GM18907 (cell line): ENCODE results near the gene COL6A2.

Source experiments
- ATAC-seq: cut with Tn5 transposase; IDR thresholded peaks from one replicate; pipeline ENCODE4 v1.9.1; 2021; ENCODE audit warnings: mild to moderate bottlenecking, moderate library complexity; ENCODE audit not compliant: unreplicated experiment

Gene COL6A2

DNA sequence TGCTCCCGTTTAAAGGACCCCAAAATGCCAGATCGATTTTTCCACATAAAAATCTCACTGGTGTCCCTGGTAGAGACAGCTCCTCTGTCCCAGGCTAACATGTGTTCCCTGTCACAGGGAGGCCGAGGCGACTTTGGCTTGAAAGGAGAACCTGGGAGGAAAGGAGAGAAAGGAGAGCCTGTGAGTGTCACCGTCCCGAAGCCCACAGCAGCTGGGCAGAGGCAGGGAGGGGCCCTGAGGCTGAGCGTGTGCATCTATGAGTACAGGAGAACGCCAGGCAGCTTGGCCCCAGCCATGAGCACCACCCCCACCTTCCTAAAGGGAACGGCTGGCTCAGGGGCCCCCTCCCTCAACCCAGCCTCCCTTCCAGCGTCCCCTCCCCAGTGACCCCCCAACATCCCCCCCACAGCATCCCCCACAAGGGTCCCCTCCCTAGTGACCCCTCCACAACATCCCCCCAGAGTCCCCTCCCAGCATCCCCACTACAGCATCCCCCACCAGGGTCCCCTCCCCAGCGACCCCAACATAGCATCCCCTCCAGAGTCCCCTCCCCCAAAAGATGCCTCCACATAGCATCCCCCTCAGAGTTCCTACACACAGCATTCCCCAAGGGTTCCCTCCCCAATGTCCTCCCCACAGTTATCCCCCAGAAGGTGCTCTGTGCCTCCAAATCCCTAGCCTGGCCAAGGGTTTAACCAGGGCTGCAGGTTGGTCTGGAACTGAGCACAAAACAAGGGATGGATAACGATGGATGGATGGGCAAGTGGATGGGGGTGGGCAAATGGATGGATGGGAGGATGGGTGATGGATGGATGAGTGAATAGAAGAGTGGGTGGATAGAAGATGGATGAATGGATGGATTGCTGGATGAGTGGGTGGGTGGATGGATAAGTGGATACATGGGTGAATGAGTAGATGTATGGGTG lies 25.1 kb downstream of the COL6A2 start:
- ATAC-seq, result no peak

GRCh38 chr21:46124083-46124925 lies 26.4 kb downstream of the COL6A2 start:
- no peak for ATAC-seq

GRCh38 chr21:46124926-46125845 lies 27.3 kb downstream of the COL6A2 start:
- no peak for ATAC-seq

- ATAC-seq, result no peak
These were observed 28.0 kb downstream of the COL6A2 start for GRCh38 chr21:46125846-46126301.

DNA sequence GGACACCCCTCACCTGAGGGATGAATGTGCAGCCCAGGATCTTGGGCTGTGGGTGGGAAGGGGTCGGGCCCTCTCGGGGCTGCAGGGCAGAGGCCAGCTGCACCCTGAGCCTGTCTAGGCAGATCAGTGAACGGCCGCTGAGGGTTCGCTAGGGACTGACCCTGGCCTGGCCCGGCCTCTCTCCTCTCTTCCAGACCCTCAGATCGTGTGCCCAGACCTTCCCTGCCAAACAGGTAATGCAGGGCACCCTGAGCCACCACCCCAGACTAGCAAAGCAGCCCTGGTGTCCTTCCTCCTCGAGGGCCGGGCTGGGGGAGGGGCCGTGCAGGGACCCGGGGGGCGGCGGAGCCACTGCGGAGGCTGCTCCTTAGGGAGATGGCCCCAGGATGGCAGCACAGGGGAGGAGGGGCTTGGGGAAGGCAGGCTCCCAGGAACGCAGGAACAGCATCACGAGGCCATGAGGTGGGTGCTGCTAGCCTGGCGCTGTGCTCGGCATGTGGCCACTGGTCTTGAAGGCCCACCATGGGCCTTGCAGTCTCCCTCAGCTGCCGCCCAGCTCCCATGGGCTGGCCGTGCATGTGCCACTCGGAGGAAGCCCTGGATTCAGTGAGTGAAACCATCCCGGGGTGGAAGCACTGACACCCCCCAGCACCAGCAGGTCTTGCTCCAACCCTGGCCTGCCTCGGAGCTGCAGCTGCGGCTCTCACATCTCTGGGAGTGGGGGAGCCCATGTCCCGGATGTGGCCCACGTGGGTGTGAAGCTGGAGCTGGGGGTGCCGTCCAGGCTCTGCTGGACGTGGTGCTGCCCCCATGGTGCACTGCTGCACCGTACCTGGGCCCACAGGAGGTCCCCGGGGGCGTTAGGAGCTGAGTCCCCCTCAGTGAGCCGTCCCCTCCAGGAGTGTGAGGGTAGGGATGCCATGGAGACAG lies 28.7 kb downstream of the COL6A2 start:
- ATAC-seq, result no peak

- no peak for ATAC-seq
These were observed 29.6 kb downstream of the COL6A2 start for GRCh38 chr21:46127239-46128105.

GRCh38 chr21:46128106-46128932 lies 30.4 kb downstream of the COL6A2 start:
- no peak for ATAC-seq

DNA sequence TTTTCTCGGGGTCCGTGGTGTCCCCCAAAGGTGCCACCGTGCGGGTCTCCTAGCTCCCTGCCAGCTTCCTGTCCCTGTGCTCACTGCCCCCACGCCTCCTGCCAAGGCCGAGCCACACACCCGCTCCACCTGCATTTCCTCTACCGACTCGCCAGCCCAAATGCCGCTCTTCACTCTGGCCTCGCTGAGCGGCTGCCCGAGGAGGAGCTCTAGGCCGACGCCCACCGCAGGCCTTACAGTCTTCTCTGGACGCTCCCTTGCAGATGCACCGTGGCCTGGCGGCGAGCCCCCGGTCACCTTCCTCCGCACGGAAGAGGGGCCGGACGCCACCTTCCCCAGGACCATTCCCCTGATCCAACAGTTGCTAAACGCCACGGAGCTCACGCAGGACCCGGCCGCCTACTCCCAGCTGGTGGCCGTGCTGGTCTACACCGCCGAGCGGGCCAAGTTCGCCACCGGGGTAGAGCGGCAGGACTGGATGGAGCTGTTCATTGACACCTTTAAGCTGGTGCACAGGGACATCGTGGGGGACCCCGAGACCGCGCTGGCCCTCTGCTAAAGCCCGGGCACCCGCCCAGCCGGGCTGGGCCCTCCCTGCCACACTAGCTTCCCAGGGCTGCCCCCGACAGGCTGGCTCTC lies 31.1 kb downstream of the COL6A2 start:
- ATAC-seq, result no peak

- ATAC-seq, result no peak
These were observed 32.1 kb downstream of the COL6A2 start for GRCh38 chr21:46129846-46130651.

- no peak for ATAC-seq
These were observed 33.1 kb downstream of the COL6A2 start for GRCh38 chr21:46130831-46131587.

DNA sequence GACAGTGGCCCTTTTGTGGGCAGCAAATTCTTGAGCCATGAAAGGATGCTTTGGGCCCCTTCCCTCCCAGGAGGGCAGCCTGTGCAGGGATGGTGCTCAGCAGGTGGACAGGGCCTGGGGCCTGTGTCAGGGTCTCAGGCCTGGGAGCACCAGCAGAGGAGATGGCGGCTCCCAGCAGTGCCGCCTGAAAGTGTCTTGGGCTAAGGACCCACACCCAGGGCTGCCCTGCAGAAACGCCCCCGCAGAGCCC lies 33.6 kb downstream of the COL6A2 start:
- ATAC-seq, result no peak

DNA sequence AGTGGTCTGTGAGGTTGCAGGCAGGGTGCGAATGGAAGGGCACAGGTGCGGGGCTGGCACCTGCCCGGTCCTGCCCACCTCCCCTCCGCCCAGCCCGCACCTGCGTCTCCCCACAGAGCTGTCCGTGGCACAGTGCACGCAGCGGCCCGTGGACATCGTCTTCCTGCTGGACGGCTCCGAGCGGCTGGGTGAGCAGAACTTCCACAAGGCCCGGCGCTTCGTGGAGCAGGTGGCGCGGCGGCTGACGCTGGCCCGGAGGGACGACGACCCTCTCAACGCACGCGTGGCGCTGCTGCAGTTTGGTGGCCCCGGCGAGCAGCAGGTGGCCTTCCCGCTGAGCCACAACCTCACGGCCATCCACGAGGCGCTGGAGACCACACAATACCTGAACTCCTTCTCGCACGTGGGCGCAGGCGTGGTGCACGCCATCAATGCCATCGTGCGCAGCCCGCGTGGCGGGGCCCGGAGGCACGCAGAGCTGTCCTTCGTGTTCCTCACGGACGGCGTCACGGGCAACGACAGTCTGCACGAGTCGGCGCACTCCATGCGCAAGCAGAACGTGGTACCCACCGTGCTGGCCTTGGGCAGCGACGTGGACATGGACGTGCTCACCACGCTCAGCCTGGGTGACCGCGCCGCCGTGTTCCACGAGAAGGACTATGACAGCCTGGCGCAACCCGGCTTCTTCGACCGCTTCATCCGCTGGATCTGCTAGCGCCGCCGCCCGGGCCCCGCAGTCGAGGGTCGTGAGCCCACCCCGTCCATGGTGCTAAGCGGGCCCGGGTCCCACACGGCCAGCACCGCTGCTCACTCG lies 34.1 kb downstream of the COL6A2 start:
- ATAC-seq, result no peak

- ATAC-seq, result no peak
These were observed 38.0 kb downstream of the COL6A2 start for GRCh38 chr21:46135782-46136395.

DNA sequence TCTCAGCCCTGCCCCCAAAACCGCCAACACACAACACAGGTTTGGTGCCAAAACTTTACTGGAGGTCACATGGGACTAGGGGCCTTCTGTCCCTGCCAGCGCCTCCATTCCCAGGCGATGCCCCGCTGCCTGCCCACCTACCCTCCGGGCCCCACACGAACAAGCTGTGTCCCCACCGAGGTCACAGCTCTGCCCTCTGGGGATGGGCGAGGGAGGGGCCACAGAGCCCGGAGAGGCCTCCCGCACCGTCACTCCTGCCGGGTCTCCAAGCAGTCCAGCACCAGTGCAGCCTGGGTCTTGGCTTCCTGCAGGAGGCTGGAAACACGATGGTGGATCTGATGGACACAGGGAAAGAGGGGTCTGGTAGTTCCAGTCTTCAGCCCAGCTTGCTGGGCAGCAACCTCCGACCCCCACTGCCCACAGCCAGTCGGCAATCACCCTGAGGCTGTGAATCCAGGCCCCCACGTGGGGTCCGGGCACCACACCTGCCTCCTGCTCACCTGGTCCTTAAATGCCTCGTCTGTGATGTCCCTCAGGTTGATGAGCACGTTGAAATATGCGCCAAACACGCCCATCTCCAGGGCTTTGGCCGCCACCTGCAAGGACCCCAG lies 38.9 kb downstream of the COL6A2 start:
- ATAC-seq, result no peak
